Ovary (tissue), 9 donors: ENCODE measurements around the gene CHML. TPM values are rescaled to one million over a fixed set of nuclear protein-coding genes. Genes with fewer than 3 reads are reported as not detected.

Experiments
- DNase-seq, 5 donors: peaks; one replicate each; pipeline ENCODE4 v3.0.0-alpha.2; 2019 to 2020
- H3K27ac ChIP-seq, 2 donors: fragments of 200-600 bp; one replicate each; pipeline versions ENCODE4 v1.5.1 to v1.8.0; 2019 to 2022
- H3K27me3 ChIP-seq: fragments of 200-600 bp; one replicate; pipeline ENCODE4 v1.8.0; 2022
- H3K36me3 ChIP-seq: fragments of 200-600 bp; sonication (generic); one replicate; pipeline ENCODE4 v1.5.1; 2019
- H3K4me1 ChIP-seq: one replicate; pipeline ENCODE4 v1.8.1; 2013; ENCODE audit warnings: mild to moderate bottlenecking, moderate library complexity; ENCODE audit not compliant: insufficient read depth
- H3K4me3 ChIP-seq: fragments of 200-600 bp; sonication (generic); one replicate; pipeline ENCODE4 v1.5.1; 2017
- H3K9me3 ChIP-seq, 2 donors: fragments of 200-600 bp in 1 of 2; sonication (generic) in 1 of 2; one replicate each; pipeline versions ENCODE4 v1.5.1 to v1.8.1; 2013 to 2019; ENCODE audit warnings: mild to moderate bottlenecking in 1 of 2, moderate library complexity in 1 of 2
- CTCF ChIP-seq, 3 donors: fragments of 450-650 bp in 2 of 3; fragments of 200-600 bp in 1 of 3; IDR thresholded peaks; one replicate each; pipeline versions ENCODE4 v1.5.1 to v1.8.0; 2016 to 2022; ENCODE audit warnings: antibody characterized with exemption in 3 of 3, mild to moderate bottlenecking in 1 of 3
- EP300 ChIP-seq: sonication (generic); formaldehyde crosslinking; IDR thresholded peaks from one replicate; pipeline ENCODE4 v1.6.1; 2017; ENCODE audit warnings: antibody characterized with exemption
- POLR2A ChIP-seq: fragments of 450-650 bp; IDR thresholded peaks from one replicate; pipeline ENCODE4 v1.6.1; 2017; ENCODE audit warnings: antibody characterized with exemption, mild to moderate bottlenecking, moderate library complexity
- WGBS, 3 donors: extraction: QIAGEN DNeasy Blood & Tissue Kit in 1 of 3; methylation state at CpG; one replicate each; pipeline versions ENCODE4 v1.1.5 to v1.1.7; 2013 to 2017; 5-methylcytosine and 5-hydroxymethylcytosine counted together
- intact Hi-C, 4 donors: fragments of 100-400 bp; cut with DNase I; formaldehyde crosslinking; loops; one replicate each; pipeline versions ENCODE4 v1.11.0 to v1.15.1; 2022 to 2023
- polyA plus RNA-seq, 2 donors: library from polyadenylated mRNA; stranded (reverse); fragments of 200-250 nt in 1 of 2; fragments of 350-450 nt in 1 of 2; fragmentation: Illumina TruSeq in 1 of 2; extraction: RNeasy Lipid Tissue Mini Kit (QIAGEN cat#74804) in 1 of 2; gene quantifications; one replicate each; pipeline ENCODE4 v1.2.3, GENCODE V29; 2013 to 2014
- total RNA-seq, 7 donors: library from RNA; depleted of rRNA in 2 of 7; stranded (reverse); fragments of >200 nt in 2 of 7; fragmentation: NEBNext Ultra II Directional in 3 of 7; extraction: Animal tissue kit (Norgen Biotek cat#: 25700) in 3 of 7; gene quantifications; one replicate each; pipeline versions ENCODE4 v1.1.0 to v1.2.4, GENCODE V29; 2016 to 2023
- donor health status: DM: no; HTN: no; CAD: no; lungs with moderate emphysema.
- donor health status: DM: no; HTN: no; CAD: no.
- donor health status: Bipolar disorder and iron deficiency.
- donor health status: DM: yes; HTN: yes; CAD: no.
- donor health status: DM: no; HTN: no; CAD: no.
- donor health status: DM: yes; HTN: yes; CAD: no.

The CHML gene
- total and polyA plus RNA-seq, 9 donors, result 5.3 to 25.1 (median 11.0) TPM

- DNase-seq, result no peak
- no peaks in the 10 kb centered on the region for H3K36me3 ChIP-seq
- H3K27me3 ChIP-seq, result no peaks in the 10 kb centered on the region
- no peaks in the 10 kb centered on the region for H3K9me3 ChIP-seq
- TF ChIP-seq EP300 (no peak), CTCF (IDR thresholded peaks at IDR 0.05) (no peak), POLR2A (no peak)
- 81 to 85% (median 84%) methylated on average over 6 of the region's 6 CpGs for WGBS, 3 donors
- no peak overlapping the region for H3K4me3 ChIP-seq
- H3K27ac ChIP-seq, result no peak overlapping the region
- H3K4me1 ChIP-seq, result no peaks in the 10 kb centered on the region
- intact Hi-C loops, result no loop called here
Observed at GRCh38 chr1:241596633-241597032, 43.5 kb downstream of the CHML start.

- Histone ChIP-seq H3K4me3 (no peak overlapping the region), H3K27ac (no peak overlapping the region), H3K9me3 (no peaks in the 10 kb centered on the region), H3K27me3 (no peaks in the 10 kb centered on the region), H3K4me1 (no peaks in the 10 kb centered on the region), H3K36me3 (no peaks in the 10 kb centered on the region)
- DNase-seq, result no peak
- WGBS, 3 donors, result 92 to 97% (median 96%) methylated on average over 1 of the region's 1 CpG
- intact Hi-C loops, result no loop called here
- TF ChIP-seq CTCF (IDR thresholded peaks at IDR 0.05), result no peak
- no peak for TF ChIP-seq EP300
- no peak for TF ChIP-seq POLR2A
Observed at GRCh38 chr1:241593186-241593585, 47.0 kb downstream of the CHML start.

GRCh38 chr1:241592273-241592958 lies 47.8 kb downstream of the CHML start:
- Histone ChIP-seq H3K4me3 (no peak overlapping the region), H3K36me3 (no peaks in the 10 kb centered on the region), H3K27ac (no peak overlapping the region), H3K27me3 (no peaks in the 10 kb centered on the region), H3K4me1 (no peaks in the 10 kb centered on the region), H3K9me3 (no peaks in the 10 kb centered on the region)
- WGBS, 3 donors, result 90 to 93% (median 91%) methylated on average over 3 of the region's 3 CpGs
- intact Hi-C loops, result no loop called here
- no peak for DNase-seq
- TF ChIP-seq EP300 (no peak), CTCF (IDR thresholded peaks at IDR 0.05) (no peak), POLR2A (no peak)

GRCh38 chr1:241591736-241592135 lies 48.4 kb downstream of the CHML start:
- Histone ChIP-seq H3K27me3 (no peaks in the 10 kb centered on the region), H3K36me3 (no peaks in the 10 kb centered on the region), H3K4me3 (no peak overlapping the region), H3K27ac (no peak overlapping the region), H3K9me3 (no peaks in the 10 kb centered on the region), H3K4me1 (no peaks in the 10 kb centered on the region)
- intact Hi-C loops, result no loop called here
- TF ChIP-seq CTCF (IDR thresholded peaks at IDR 0.05), result no peak
- WGBS, 3 donors, result 85 to 99% (median 86%) methylated on average over 5 of the region's 5 CpGs
- no peak for DNase-seq
